Measurements from ENCODE around the gene SPAG5. TPM values are rescaled to one million over a fixed set of nuclear protein-coding genes. Genes with fewer than 3 reads are reported as not detected.
"Not testable (repeated sequence)": the region's sequence is repeated elsewhere in the genome, so short reads cannot be mapped to it uniquely, and the experiment has no call there.

Gene SPAG5
- total and polyA plus RNA-seq, 10 of the 15 experiments (the other 5 are each of a cell fraction or from before 2014, with no cell fraction given): 73.5 to 171 (median 106) TPM

DNA sequence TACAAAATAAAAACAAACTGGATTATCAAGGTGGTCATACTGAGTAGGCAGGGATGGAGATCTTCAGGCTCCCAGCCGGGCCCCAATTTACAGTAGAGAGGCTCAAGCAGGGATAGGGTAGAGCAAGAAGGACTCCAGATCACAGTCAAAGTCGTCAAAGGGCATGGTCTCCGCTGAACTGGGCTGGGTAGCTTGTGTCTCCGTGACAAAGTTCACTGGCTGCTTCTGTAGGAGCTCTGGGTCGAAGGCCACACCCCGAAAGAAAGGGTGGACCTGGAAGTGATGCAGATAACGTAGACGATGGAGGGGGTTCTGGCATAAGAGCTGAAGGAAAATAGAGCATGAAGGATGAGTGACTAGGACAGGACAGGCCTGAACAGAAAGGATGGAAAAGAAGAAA is 11.6 kb upstream of the SPAG5 start (continued):
- TF ChIP-seq, protein P1, sequence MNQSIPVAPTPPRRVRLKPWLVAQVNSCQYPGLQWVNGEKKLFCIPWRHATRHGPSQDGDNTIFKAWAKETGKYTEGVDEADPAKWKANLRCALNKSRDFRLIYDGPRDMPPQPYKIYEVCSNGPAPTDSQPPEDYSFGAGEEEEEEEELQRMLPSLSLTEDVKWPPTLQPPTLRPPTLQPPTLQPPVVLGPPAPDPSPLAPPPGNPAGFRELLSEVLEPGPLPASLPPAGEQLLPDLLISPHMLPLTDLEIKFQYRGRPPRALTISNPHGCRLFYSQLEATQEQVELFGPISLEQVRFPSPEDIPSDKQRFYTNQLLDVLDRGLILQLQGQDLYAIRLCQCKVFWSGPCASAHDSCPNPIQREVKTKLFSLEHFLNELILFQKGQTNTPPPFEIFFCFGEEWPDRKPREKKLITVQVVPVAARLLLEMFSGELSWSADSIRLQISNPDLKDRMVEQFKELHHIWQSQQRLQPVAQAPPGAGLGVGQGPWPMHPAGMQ (IDR thresholded peaks at IDR 0.05; ENCODE audit: borderline replicate concordance): no peak

DNA sequence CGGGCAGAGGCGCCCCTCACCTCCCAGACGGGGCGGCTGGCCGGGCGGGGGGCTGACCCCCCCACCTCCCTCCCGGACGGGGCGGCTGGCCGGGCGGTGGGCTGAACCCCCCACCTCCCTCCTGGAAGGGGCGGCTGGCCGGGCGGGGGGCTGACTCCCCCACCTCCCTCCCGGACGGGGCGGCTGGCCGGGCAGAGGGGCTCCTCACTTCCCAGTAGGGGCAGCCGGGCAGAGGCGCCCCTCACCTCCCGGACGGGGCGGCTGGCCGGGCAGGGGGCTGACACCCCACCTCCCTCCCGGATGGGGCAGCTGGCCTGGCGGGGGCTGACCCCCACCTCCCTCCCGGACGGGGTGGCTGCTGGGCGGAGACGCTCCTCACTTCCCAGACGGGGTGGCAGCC is 5.2 kb upstream of the SPAG5 start:
- CTCF ChIA-PET; H3K27ac ChIP-seq (ENCODE audit: control insufficient read depth, insufficient read depth); H3K27me3 ChIP-seq (replicated peaks in 1 of 2; ENCODE audit: control insufficient read depth in 2 of 2, insufficient read depth in 2 of 2, low read length in 1 of 2); H3K36me3 ChIP-seq (ENCODE audit: control insufficient read depth in 2 of 2, insufficient read depth in 2 of 2, low read length in 1 of 2); SMC1A ChIA-PET (ENCODE audit: uncharacterized antibody, unreplicated experiment); RAD21 ChIA-PET (ENCODE audit: unreplicated experiment); H3K4me1 ChIP-seq (ENCODE audit: control insufficient read depth, insufficient read depth, low read length); ATAC-seq; H3K9me3 ChIP-seq (replicated peaks; ENCODE audit: control insufficient read depth, insufficient read depth, low read length); POLR2A ChIA-PET; intact Hi-C loops (cut with micrococcal nuclease; ENCODE audit: unreplicated experiment); BruUV-seq (replicated peaks); DNase-seq (ENCODE audit: low read depth, low spot score); H3K79me2 ChIP-seq (ENCODE audit: control insufficient read depth, insufficient read depth, low read length); H3K4me3 ChIP-seq; in situ Hi-C loops (cut with MboI); H3K4me2 ChIP-seq (ENCODE audit: control insufficient read depth, insufficient read depth); H4K20me1 ChIP-seq (ENCODE audit: control insufficient read depth, insufficient read depth); H3K9ac ChIP-seq (ENCODE audit: control insufficient read depth, insufficient read depth, low read length); FAIRE-seq; H2AFZ ChIP-seq (ENCODE audit: control insufficient read depth, low read depth, low read length): not testable (repeated sequence)
- WGBS (ENCODE audit: insufficient coverage, insufficient replicate concordance, low lambda C conversion rate, missing lambda C conversion rate): 100% methylated on average over 2 of the region's 31 CpGs

Measured in GM12878 (cell line).